DND-41 (cell line): ENCODE data around the gene PDZD8.

Source experiments
- ATAC-seq: fragments of 200-7000 bp; cut with Tn5 transposase; 3 replicates; pipeline ENCODE4 v1.9.1; 2021; ENCODE audit warnings: low read depth; ENCODE audit not compliant: insufficient read depth
- DNase-seq: peaks from one replicate; pipeline ENCODE4 v3.0.0-alpha.2; 2020
- H2AFZ ChIP-seq: 2 replicates; pipeline ENCODE4 v1.6.0; 2012; ENCODE audit warnings: low read depth, low read length
- H3K27ac ChIP-seq: 2 replicates; pipeline ENCODE4 v1.5.1; 2012; ENCODE audit warnings: low read length, inconsistent platforms
- H3K27me3 ChIP-seq: fragments of 200-600 bp; sonication (generic); 2 replicates; pipeline ENCODE4 v1.6.0; 2012; ENCODE audit warnings: low read length, mild to moderate bottlenecking, inconsistent platforms; ENCODE audit not compliant: insufficient read depth, poor library complexity
- H3K36me3 ChIP-seq: 2 replicates; pipeline ENCODE4 v1.5.1; 2012; ENCODE audit warnings: low read length, inconsistent platforms; ENCODE audit not compliant: insufficient read depth
- H3K4me1 ChIP-seq: 2 replicates; pipeline ENCODE4 v1.5.1; 2012; ENCODE audit warnings: mild to moderate bottlenecking, low read length; ENCODE audit not compliant: insufficient read depth
- H3K4me2 ChIP-seq: 2 replicates; pipeline ENCODE4 v1.6.0; 2012; ENCODE audit warnings: mild to moderate bottlenecking, moderate library complexity, low read length, inconsistent platforms; ENCODE audit not compliant: insufficient read depth
- H3K4me3 ChIP-seq, 2 experiments: fragments of 200-600 bp in 1 of 2; shearing (Covaris generic) in 1 of 2; 2 replicates each; pipeline ENCODE4 v1.5.1; 2012 to 2016; ENCODE audit warnings: inconsistent platforms in 2 of 2, low read length in 2 of 2, mild to moderate bottlenecking in 2 of 2, low read depth in 1 of 2, moderate library complexity in 1 of 2
- H3K79me2 ChIP-seq: 2 replicates; pipeline ENCODE4 v1.6.0; 2012; ENCODE audit warnings: low read length, inconsistent platforms; ENCODE audit not compliant: insufficient read depth
- H3K9ac ChIP-seq: 2 replicates; pipeline ENCODE4 v1.6.0; 2012; ENCODE audit warnings: low read depth, mild to moderate bottlenecking, inconsistent platforms, low read length, moderate library complexity
- H3K9me3 ChIP-seq: 2 replicates; pipeline ENCODE4 v1.5.1; 2012; ENCODE audit warnings: low read length, moderate library complexity, mild to moderate bottlenecking, inconsistent platforms; ENCODE audit not compliant: insufficient read depth, severe bottlenecking
- H4K20me1 ChIP-seq: 2 replicates; pipeline ENCODE4 v1.6.0; 2012; ENCODE audit warnings: low read length; ENCODE audit not compliant: insufficient read depth
- CTCF ChIP-seq: IDR thresholded peaks from 2 replicates; pipeline ENCODE4 v1.5.1; 2012; ENCODE audit warnings: borderline replicate concordance, low read length, moderate library complexity, mild to moderate bottlenecking; ENCODE audit not compliant: poor library complexity, severe bottlenecking; ENCODE audit errors: extremely low read depth
- EZH2 ChIP-seq: IDR thresholded peaks from 3 replicates; pipeline ENCODE4 v1.6.1; 2012; ENCODE audit warnings: borderline replicate concordance, low read depth, mild to moderate bottlenecking, moderate library complexity, low read length, inconsistent platforms; ENCODE audit not compliant: severe bottlenecking

The PDZD8 gene

GRCh38 chr10:117350909-117351308 lies 24.3 kb downstream of the PDZD8 start:
- H3K27me3 ChIP-seq, result no peaks in the 10 kb centered on the region
- no peaks in the 10 kb centered on the region for H3K36me3 ChIP-seq
- H2AFZ ChIP-seq, result no peak overlapping the region
- H3K79me2 ChIP-seq, result peaks cover 96% of the 10 kb centered on the region
- H3K4me2 ChIP-seq, result no peak overlapping the region
- H3K4me3 ChIP-seq, result no peak overlapping the region
- no peaks in the 10 kb centered on the region for H3K9me3 ChIP-seq
- TF ChIP-seq CTCF (no peak), EZH2 (no peak)
- ATAC-seq (no peak), DNase-seq (no peak)
- no peak overlapping the region for H3K27ac ChIP-seq
- peaks cover 56% of the 10 kb centered on the region for H4K20me1 ChIP-seq
- peaks cover 25% of the 10 kb centered on the region for H3K4me1 ChIP-seq
- H3K9ac ChIP-seq, result no peak overlapping the region

DNA sequence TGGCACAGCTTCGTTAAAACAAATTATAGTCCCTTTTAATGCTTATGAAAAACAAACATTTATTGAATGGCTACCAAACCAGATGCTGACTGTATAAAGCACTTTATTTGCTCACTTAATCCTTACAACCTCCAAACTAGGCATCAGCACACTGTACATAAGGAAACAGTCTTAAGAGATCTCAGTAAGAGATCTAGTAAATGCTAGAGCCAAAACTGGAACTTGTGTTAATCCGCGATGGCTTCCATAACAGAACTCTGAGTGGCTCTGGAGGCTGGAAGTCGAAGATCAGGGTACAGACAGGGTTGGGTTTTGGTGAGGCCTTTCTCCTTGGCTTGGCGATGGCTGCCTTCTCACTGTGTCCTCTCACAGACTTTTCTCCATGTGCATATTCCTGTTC lies 27.0 kb downstream of the PDZD8 start:
- peaks cover 92% of the 10 kb centered on the region for H3K79me2 ChIP-seq
- ATAC-seq (no peak), DNase-seq (no peak)
- TF ChIP-seq CTCF (no peak), EZH2 (no peak)
- no peak overlapping the region for H3K27ac ChIP-seq
- no peak overlapping the region for H2AFZ ChIP-seq
- no peaks in the 10 kb centered on the region for H3K27me3 ChIP-seq
- no peak overlapping the region for H3K9ac ChIP-seq
- peaks cover 2% of the 10 kb centered on the region; the same call in 1 of the 2 replicates for H3K4me1 ChIP-seq
- H3K4me3 ChIP-seq, result no peak overlapping the region
- H4K20me1 ChIP-seq, result peaks cover 53% of the 10 kb centered on the region
- no peaks in the 10 kb centered on the region for H3K36me3 ChIP-seq
- H3K4me2 ChIP-seq, result no peak overlapping the region
- no peaks in the 10 kb centered on the region for H3K9me3 ChIP-seq

DNA sequence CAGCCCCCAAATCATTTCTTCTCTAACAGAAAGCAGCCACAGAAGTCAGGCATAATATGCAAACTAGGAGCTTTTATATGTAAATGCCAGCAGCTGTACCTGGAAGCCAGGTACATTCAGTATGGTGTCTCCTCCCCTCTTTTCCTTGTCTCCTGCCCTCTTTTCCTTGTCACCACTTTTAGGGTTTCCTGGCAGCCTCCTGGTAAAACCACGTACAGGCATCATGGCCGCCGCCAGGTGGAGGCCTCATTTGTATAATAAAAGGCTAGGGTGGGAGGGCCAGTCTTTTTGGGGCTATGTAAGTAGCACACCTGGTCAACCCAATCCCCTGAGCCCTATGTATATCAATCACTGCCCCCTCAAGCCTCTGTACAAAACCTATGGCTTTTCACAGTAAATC lies 28.7 kb downstream of the PDZD8 start:
- H3K4me2 ChIP-seq, result no peak overlapping the region
- no peak overlapping the region for H2AFZ ChIP-seq
- no peaks in the 10 kb centered on the region for H3K27me3 ChIP-seq
- no peaks in the 10 kb centered on the region for H3K9me3 ChIP-seq
- ATAC-seq (no peak), DNase-seq (no peak)
- peaks cover 57% of the 10 kb centered on the region; the same call in 1 of the 2 replicates for H4K20me1 ChIP-seq
- no peak overlapping the region for H3K4me3 ChIP-seq
- 0 out of 2 replicates have a peak, but pooled peaks cover 2% of the 10 kb centered on the region for H3K4me1 ChIP-seq
- H3K27ac ChIP-seq, result no peak overlapping the region
- H3K9ac ChIP-seq, result no peak overlapping the region
- no peaks in the 10 kb centered on the region for H3K36me3 ChIP-seq
- no peak for TF ChIP-seq EZH2
- TF ChIP-seq CTCF, result no peak
- peaks cover 92% of the 10 kb centered on the region for H3K79me2 ChIP-seq

DNA sequence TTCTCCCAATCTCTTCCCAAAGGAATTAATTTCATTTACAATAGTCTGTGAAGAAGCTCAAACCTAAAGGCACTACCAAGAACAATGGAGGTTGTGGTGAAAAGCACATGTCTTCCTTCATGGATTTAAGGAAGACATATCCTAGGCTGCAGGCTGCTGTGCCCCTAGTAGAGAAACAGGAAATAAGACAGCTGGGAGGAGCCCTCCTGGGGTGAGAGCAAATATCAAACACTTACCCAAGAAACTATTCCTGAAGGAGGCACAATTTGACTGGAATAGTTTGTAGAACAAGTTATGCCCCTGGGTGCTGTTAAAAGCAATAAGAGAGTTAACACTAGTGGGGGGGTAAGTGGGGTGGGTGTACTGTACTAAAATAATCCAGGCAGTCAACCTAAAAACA lies 30.1 kb downstream of the PDZD8 start:
- DNase-seq, result no peak

More for the DNA sequence above, 30.1 kb downstream of the PDZD8 start:
- H3K27ac ChIP-seq, result no peak overlapping the region; the same call in 1 of the 2 replicates
- no peak overlapping the region for H3K9ac ChIP-seq
- H3K9me3 ChIP-seq, result no peaks in the 10 kb centered on the region
- no peak overlapping the region for H3K4me2 ChIP-seq
- no peak for ATAC-seq
- TF ChIP-seq CTCF (no peak), EZH2 (no peak)
- H4K20me1 ChIP-seq, result peaks cover 58% of the 10 kb centered on the region; the same call in 1 of the 2 replicates
- peaks cover 12% of the 10 kb centered on the region; the same call in 1 of the 2 replicates for H3K36me3 ChIP-seq
- H3K79me2 ChIP-seq, result peaks cover 84% of the 10 kb centered on the region
- H3K4me3 ChIP-seq, result no peak overlapping the region
- H2AFZ ChIP-seq, result no peak overlapping the region
- 0 out of 2 replicates have a peak, but pooled peaks cover 2% of the 10 kb centered on the region for H3K4me1 ChIP-seq
- H3K27me3 ChIP-seq, result no peaks in the 10 kb centered on the region
